GM12878 (cell line): ENCODE data around the gene KCNK5. TPM values are rescaled to one million over a fixed set of nuclear protein-coding genes. Genes with fewer than 3 reads are reported as not detected.

Experiments
- ATAC-seq: fragments of 200-7000 bp; cut with Tn5 transposase; 3 replicates; pipeline ENCODE4 v1.9.1; 2020; ENCODE audit warnings: mild to moderate bottlenecking, moderate library complexity
- BruUV-seq: library from RNA; stranded (reverse); fragments of 400-500 nt; replicated peaks from 2 replicates; lab custom pipeline; 2021; lab: Mats Ljungman, UMichigan
- CTCF ChIA-PET: fragments of 300-600 bp; sonication (Branson Sonifier 250); formaldehyde crosslinking; extraction: SDS; loops from one replicate; lab custom pipeline; 2021; ENCODE audit warnings: inconsistent platforms; lab: Yijun Ruan, JAX
- POLR2A ChIA-PET: fragments of 350-600 bp; formaldehyde crosslinking; extraction: SDS; loops from one replicate; lab custom pipeline; 2021; ENCODE audit warnings: inconsistent platforms; lab: Charles Lee
- RAD21 ChIA-PET: fragments of 300-600 bp; sonication (Branson Sonifier 250); formaldehyde crosslinking; loops from one replicate; lab custom pipeline; 2023; ENCODE audit warnings: antibody characterized with exemption; ENCODE audit not compliant: unreplicated experiment; lab: Charles Lee
- SMC1A ChIA-PET: fragments of 300-600 bp; sonication (Branson Sonifier 250); formaldehyde crosslinking; loops from one replicate; lab custom pipeline; 2023; ENCODE audit not compliant: unreplicated experiment, uncharacterized antibody; lab: Charles Lee
- DNase-seq: peaks from one replicate; pipeline ENCODE4 v3.0.0-alpha.2; 2011; ENCODE audit warnings: low read depth, low spot score
- FAIRE-seq: peaks from 3 replicates; lab custom pipeline; 2011; peaks lifted over from hg19 to GRCh38; lab: Jason Lieb, UNC
- H2AFZ ChIP-seq: 2 replicates; pipeline ENCODE4 v1.6.0; 2011; ENCODE audit warnings: low read depth, low read length, control low read depth; ENCODE audit not compliant: control insufficient read depth
- H3K27ac ChIP-seq: 2 replicates; pipeline ENCODE4 v1.5.1; 2011; ENCODE audit warnings: control low read depth; ENCODE audit not compliant: control insufficient read depth, insufficient read depth
- H3K27me3 ChIP-seq, 2 experiments: replicated peaks in 1 of 2; 2 replicates each; pipeline versions ENCODE4 v1.6.0 to v1.6.1; 2011; ENCODE audit warnings: low read length in 1 of 2; ENCODE audit not compliant: control insufficient read depth in 2 of 2, insufficient read depth in 2 of 2
- H3K36me3 ChIP-seq, 2 experiments: 2 replicates each; pipeline ENCODE4 v1.5.1; 2011; ENCODE audit warnings: low read length in 1 of 2; ENCODE audit not compliant: control insufficient read depth in 2 of 2, insufficient read depth in 2 of 2
- H3K4me1 ChIP-seq: 2 replicates; pipeline ENCODE4 v1.6.1; 2011; ENCODE audit warnings: mild to moderate bottlenecking, low read length, moderate library complexity, mixed read lengths; ENCODE audit not compliant: control insufficient read depth, insufficient read depth
- H3K4me2 ChIP-seq: 2 replicates; pipeline ENCODE4 v1.6.0; 2011; ENCODE audit warnings: control low read depth; ENCODE audit not compliant: control insufficient read depth, insufficient read depth
- H3K4me3 ChIP-seq: fragments of 200-600 bp; sonication (generic); 2 replicates; pipeline ENCODE4 v1.5.1; 2016
- H3K79me2 ChIP-seq: 2 replicates; pipeline ENCODE4 v1.6.0; 2011; ENCODE audit warnings: low read length; ENCODE audit not compliant: control insufficient read depth, insufficient read depth
- H3K9ac ChIP-seq: 2 replicates; pipeline ENCODE4 v1.8.0; 2011; ENCODE audit warnings: low read length, control low read depth, mixed read lengths; ENCODE audit not compliant: control insufficient read depth, insufficient read depth
- H3K9me3 ChIP-seq: replicated peaks from 3 replicates; pipeline ENCODE4 v1.5.1; 2011; ENCODE audit warnings: mild to moderate bottlenecking, low read length; ENCODE audit not compliant: control insufficient read depth, insufficient read depth
- H4K20me1 ChIP-seq: 2 replicates; pipeline ENCODE4 v1.6.0; 2011; ENCODE audit not compliant: control insufficient read depth, insufficient read depth
- CREB1 ChIP-seq: IDR thresholded peaks from 2 replicates; pipeline ENCODE4 v1.6.1; 2012; ENCODE audit warnings: low read depth, mild to moderate bottlenecking, inconsistent platforms
- KAT2A ChIP-seq: conservative IDR thresholded peaks from 2 replicates; pipeline ENCODE4 v1.6.1; 2011; ENCODE audit warnings: low read depth, low read length; ENCODE audit not compliant: control insufficient read depth
- KLF5 ChIP-seq: fragments of 450-650 bp; IDR thresholded peaks from 2 replicates; pipeline ENCODE4 v1.6.1; 2014; ENCODE audit warnings: mild to moderate bottlenecking; ENCODE audit not compliant: partially characterized antibody
- POU2F2 ChIP-seq: IDR thresholded peaks from 3 replicates; pipeline ENCODE4 v1.6.1; 2011; ENCODE audit warnings: low read depth, mild to moderate bottlenecking, low read length, borderline replicate concordance
- RELB ChIP-seq: fragments of 450-650 bp; IDR thresholded peaks from 2 replicates; pipeline ENCODE4 v1.6.1; 2017; ENCODE audit warnings: low read depth, mild to moderate bottlenecking, moderate library complexity
- REST ChIP-seq: IDR thresholded peaks from 2 replicates; pipeline ENCODE4 v1.6.1; 2012; ENCODE audit warnings: mild to moderate bottlenecking, low read depth, low read length
- SIX5 ChIP-seq: IDR thresholded peaks from 2 replicates; pipeline ENCODE4 v1.6.1; 2011; ENCODE audit warnings: mild to moderate bottlenecking, low read depth, low read length, moderate library complexity; ENCODE audit not compliant: severe bottlenecking
- STAT1 ChIP-seq: fragments of 450-650 bp; conservative IDR thresholded peaks from 2 replicates; pipeline ENCODE4 v1.6.1; 2014; ENCODE audit warnings: antibody characterized with exemption, mild to moderate bottlenecking
- SUZ12 ChIP-seq: fragments of 200-600 bp; sonication (generic); IDR thresholded peaks from one replicate; pipeline ENCODE4 v1.6.1; 2018; ENCODE audit warnings: antibody characterized with exemption, mild to moderate bottlenecking; ENCODE audit not compliant: unreplicated experiment
- TARDBP ChIP-seq: IDR thresholded peaks from 2 replicates; pipeline ENCODE4 v1.6.1; 2016; ENCODE audit warnings: borderline replicate concordance
- ZBTB4 ChIP-seq: fragments of 450-650 bp; formaldehyde crosslinking; IDR thresholded peaks from 2 replicates; pipeline ENCODE4 v1.4.0; 2022; ENCODE audit warnings: mild to moderate bottlenecking, moderate library complexity
- ZNF207 ChIP-seq: fragments of 450-650 bp; IDR thresholded peaks from 2 replicates; pipeline ENCODE4 v1.6.1; 2014; ENCODE audit warnings: antibody characterized with exemption, mild to moderate bottlenecking, borderline replicate concordance
- WGBS: methylation state at CpG from one replicate; pipeline ENCODE4 v1.1.6; 2016; ENCODE audit warnings: low lambda C conversion rate; ENCODE audit not compliant: insufficient replicate concordance, insufficient coverage; ENCODE audit errors: missing lambda C conversion rate; 5-methylcytosine and 5-hydroxymethylcytosine counted together
- in situ Hi-C: fragments of 300-500 bp; cut with MboI; formaldehyde crosslinking; loops from 9 replicates; pipeline ENCODE4 v1.14.3; 2018; ENCODE audit warnings: mixed read lengths
- intact Hi-C: fragments of 100-400 bp; cut with micrococcal nuclease; formaldehyde crosslinking; loops from one replicate; pipeline ENCODE4 v1.14.2; 2022; ENCODE audit not compliant: unreplicated experiment
- polyA plus RNA-seq, 11 experiments: library from polyadenylated mRNA; depleted of rRNA in 4 of 11; unstranded in 6 of 11; stranded (reverse) in 5 of 11; fragments of >200 nt; fragmentation: Nextera tagmentation in 4 of 11; fragmentation: Illumina TruSeq in 1 of 11; extraction: Ambion mirVana in 4 of 11; extraction: Trizol in 1 of 11; gene quantifications; 1 replicate in 1 of 11; 2 replicates in 10 of 11; pipeline versions ENCODE4 v1.2.1 to v1.2.3, GENCODE V29; 2011 to 2016; ENCODE audit warnings: inconsistent platforms in 2 of 11, missing spikeins in 2 of 11, low read depth in 1 of 11
- total RNA-seq, 4 experiments: library from RNA; depleted of rRNA in 3 of 4; stranded (reverse); fragments of >200 nt in 3 of 4; fragmentation: Illumina TruSeq in 1 of 4; extraction: Trizol in 1 of 4; gene quantifications; 2 replicates each; pipeline versions ENCODE4 v1.2.1 to v1.2.3, GENCODE V29; 2013 to 2021

The KCNK5 gene
- total and polyA plus RNA-seq, 10 of the 15 experiments (the other 5 are each of a cell fraction or from before 2014, with no cell fraction given) = 0.11 to 4.2 (median 2.1) TPM

GRCh38 chr6:39167866-39168625 is 61.2 kb downstream of the KCNK5 start:
- 25% methylated on average over 10 of the region's 10 CpGs for WGBS
- no peak for FAIRE-seq
- no peaks in the 10 kb centered on the region for H3K9me3 ChIP-seq
- H3K36me3 ChIP-seq = no peaks in the 10 kb centered on the region
- H3K27me3 ChIP-seq = peaks cover 2 to 3% of the 10 kb centered on the region in 2 experiments; a peak in 3 of 4 replicates
- H4K20me1 ChIP-seq = no peaks in the 10 kb centered on the region
- SMC1A ChIA-PET = interaction anchor here (0.9 to 6.0 kb wide), 7 partner anchors 8 to 142 kb away, joined by 3 to 83 read pairs (median 4); no protein-coding TSS in a partner anchor
- H3K9ac ChIP-seq = no peak overlapping the region
- H3K4me2 ChIP-seq = no peak overlapping the region
- RAD21 ChIA-PET = interaction anchor here (1.2 to 5.4 kb wide), 4 partner anchors 22 to 142 kb away, joined by 3 to 71 read pairs (median 3); no protein-coding TSS in a partner anchor
- no peak for ATAC-seq
- no peak overlapping the region for H3K27ac ChIP-seq
- no peaks in the 10 kb centered on the region for H3K79me2 ChIP-seq
- H3K4me1 ChIP-seq = no peaks in the 10 kb centered on the region
- no TSS peak for BruUV-seq
- CTCF ChIA-PET = interaction anchor here (0.7 to 8.7 kb wide), 13 partner anchors 16 to 295 kb away, joined by 3 to 167 read pairs (median 3); no protein-coding TSS in a partner anchor
- no peak for DNase-seq
- no peak overlapping the region for H2AFZ ChIP-seq
- intact Hi-C loops = loop anchor here (5.0 to 10.0 kb wide), 2 partner anchors 141 to 293 kb away; no protein-coding TSS in a partner anchor
- H3K4me3 ChIP-seq = no peak overlapping the region
- POLR2A ChIA-PET = no interaction called here
- in situ Hi-C loops = loop anchor here (5.0 kb wide), 1 partner anchor 134 kb away; no protein-coding TSS in a partner anchor
- no peak for TF ChIP-seq REST
- no peak for TF ChIP-seq CREB1
- TF ChIP-seq STAT1 = no peak
- no peak for TF ChIP-seq SUZ12
- TF ChIP-seq ZNF207 = no peak
- no peak for TF ChIP-seq KAT2A
- TF ChIP-seq POU2F2 = no peak
- TF ChIP-seq SIX5 = no peak
- TF ChIP-seq KLF5 = no peak
- no peak for TF ChIP-seq ZBTB4 (CRISPR knock-in tag)
- no peak for TF ChIP-seq TARDBP
- TF ChIP-seq RELB = no peak
